ENCODE data around the gene ODAD3. TPM values are rescaled to one million over a fixed set of nuclear protein-coding genes. Genes with fewer than 3 reads are reported as not detected.

Gene ODAD3
- total RNA-seq, 1 experiment from 2014 or later: 0.52 TPM

DNA sequence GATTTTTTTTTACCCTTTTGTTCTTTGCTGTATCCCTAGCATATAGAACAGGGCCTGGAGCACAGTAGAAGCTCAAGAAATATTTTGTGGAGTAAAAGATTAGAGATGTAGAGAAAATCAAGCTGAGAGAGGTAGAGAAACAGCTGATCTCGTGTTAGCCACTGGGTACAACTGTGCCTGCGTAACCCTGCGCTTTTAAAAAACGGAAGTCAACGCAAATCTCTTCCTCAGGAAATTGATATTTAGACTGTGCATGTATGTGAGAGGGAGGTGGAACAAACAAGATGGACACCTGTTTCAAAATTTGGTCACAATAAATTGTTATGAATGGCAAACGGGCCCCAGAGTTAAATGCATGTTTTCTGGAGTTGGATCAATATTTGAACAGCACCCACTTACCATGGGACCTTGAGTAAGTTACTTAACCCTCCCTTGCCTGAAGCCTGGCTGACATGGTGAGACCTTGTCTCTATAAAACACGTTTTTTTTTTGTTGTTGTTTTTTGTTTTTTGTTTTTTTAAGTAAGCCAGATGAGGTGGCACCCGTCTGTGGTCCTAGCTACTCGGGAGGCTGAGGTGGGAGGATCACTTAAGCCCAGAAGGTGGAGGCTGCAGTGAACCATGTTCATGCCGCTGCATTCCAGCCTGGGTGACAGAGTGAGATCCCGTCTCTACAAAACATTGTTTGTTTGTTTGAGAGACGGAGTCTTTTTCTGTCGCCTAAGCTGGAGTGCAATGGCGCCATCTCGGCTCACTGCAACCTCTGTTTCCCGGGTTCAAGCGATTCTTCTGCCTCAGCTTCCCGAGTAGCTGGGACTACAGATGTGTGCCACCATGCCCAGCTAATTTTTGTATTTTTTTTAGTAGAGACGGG lies 47.5 kb downstream of the ODAD3 start:
- ChIA-PET RAD21 (ENCODE audit: low non-redundant PET in 1 of 2, low total read pairs in 2 of 2, uncharacterized antibody in 2 of 2, unreplicated experiment in 2 of 2) (no interaction called here), POLR2A (no interaction called here), CTCF (no interaction called here)
- DNase-seq (ENCODE audit: low read depth, low spot score) (no peak), ATAC-seq (no peak)
- H3K9me2 ChIP-seq (ENCODE audit: insufficient read depth): no peaks in the 10 kb centered on the region
- H3K9me3 ChIP-seq (ENCODE audit: control insufficient read depth in 1 of 2, insufficient read depth in 1 of 2, low read depth in 1 of 2, low read length in 2 of 2): no peaks in the 10 kb centered on the region
- no peak overlapping the region for H3K4me2 ChIP-seq (ENCODE audit: low read length)
- H3K36me3 ChIP-seq (ENCODE audit: control insufficient read depth in 1 of 2, insufficient read depth in 2 of 2, low read length in 2 of 2): no peaks in the 10 kb centered on the region; a peak in 1 of 4 replicates
- H3K4me1 ChIP-seq (ENCODE audit: control insufficient read depth in 1 of 2, insufficient read depth in 2 of 2, low read length in 2 of 2): peaks cover 5 to 26% of the 10 kb centered on the region in 2 experiments; a peak in 3 of 4 replicates
- no peak overlapping the region for H3K9ac ChIP-seq (ENCODE audit: low read length)
- no peak overlapping the region for H3K27ac ChIP-seq (ENCODE audit: low read depth, low read length)
- no peaks in the 10 kb centered on the region for H4K20me1 ChIP-seq (ENCODE audit: insufficient read depth)
- BruUV-seq (replicated peaks): no TSS peak
- intact Hi-C loops (cut with micrococcal nuclease): no loop called here
- no peak overlapping the region for H3K4me3 ChIP-seq (replicated peaks in 1 of 2; ENCODE audit: low read depth in 1 of 2, low read length in 2 of 2)
- TF ChIP-seq TCF7L2 (IDR thresholded peaks at IDR 0.05; ENCODE audit: borderline replicate concordance, extremely low read depth, insufficient read depth, insufficient read length) (no peak), POLR2A (IDR thresholded peaks at IDR 0.05; ENCODE audit: borderline replicate concordance, extremely low read depth, insufficient read depth, insufficient read length) (no peak), ELF1 (IDR thresholded peaks at IDR 0.05; ENCODE audit: borderline replicate concordance, low read depth) (no peak), YY1 (IDR thresholded peaks at IDR 0.05; ENCODE audit: extremely low read depth, insufficient replicate concordance, low read depth, low read length) (no peak), JUND (IDR thresholded peaks at IDR 0.05) (no peak), CEBPB (IDR thresholded peaks at IDR 0.05; ENCODE audit: low read depth) (no peak)
- TF ChIP-seq, protein P1, sequence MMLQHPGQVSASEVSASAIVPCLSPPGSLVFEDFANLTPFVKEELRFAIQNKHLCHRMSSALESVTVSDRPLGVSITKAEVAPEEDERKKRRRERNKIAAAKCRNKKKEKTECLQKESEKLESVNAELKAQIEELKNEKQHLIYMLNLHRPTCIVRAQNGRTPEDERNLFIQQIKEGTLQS (IDR thresholded peaks at IDR 0.05): no peak
- TF ChIP-seq, protein P2, sequence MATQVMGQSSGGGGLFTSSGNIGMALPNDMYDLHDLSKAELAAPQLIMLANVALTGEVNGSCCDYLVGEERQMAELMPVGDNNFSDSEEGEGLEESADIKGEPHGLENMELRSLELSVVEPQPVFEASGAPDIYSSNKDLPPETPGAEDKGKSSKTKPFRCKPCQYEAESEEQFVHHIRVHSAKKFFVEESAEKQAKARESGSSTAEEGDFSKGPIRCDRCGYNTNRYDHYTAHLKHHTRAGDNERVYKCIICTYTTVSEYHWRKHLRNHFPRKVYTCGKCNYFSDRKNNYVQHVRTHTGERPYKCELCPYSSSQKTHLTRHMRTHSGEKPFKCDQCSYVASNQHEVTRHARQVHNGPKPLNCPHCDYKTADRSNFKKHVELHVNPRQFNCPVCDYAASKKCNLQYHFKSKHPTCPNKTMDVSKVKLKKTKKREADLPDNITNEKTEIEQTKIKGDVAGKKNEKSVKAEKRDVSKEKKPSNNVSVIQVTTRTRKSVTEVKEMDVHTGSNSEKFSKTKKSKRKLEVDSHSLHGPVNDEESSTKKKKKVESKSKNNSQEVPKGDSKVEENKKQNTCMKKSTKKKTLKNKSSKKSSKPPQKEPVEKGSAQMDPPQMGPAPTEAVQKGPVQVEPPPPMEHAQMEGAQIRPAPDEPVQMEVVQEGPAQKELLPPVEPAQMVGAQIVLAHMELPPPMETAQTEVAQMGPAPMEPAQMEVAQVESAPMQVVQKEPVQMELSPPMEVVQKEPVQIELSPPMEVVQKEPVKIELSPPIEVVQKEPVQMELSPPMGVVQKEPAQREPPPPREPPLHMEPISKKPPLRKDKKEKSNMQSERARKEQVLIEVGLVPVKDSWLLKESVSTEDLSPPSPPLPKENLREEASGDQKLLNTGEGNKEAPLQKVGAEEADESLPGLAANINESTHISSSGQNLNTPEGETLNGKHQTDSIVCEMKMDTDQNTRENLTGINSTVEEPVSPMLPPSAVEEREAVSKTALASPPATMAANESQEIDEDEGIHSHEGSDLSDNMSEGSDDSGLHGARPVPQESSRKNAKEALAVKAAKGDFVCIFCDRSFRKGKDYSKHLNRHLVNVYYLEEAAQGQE (IDR thresholded peaks at IDR 0.05; ENCODE audit: low read depth): no peak
- H2AFZ ChIP-seq (ENCODE audit: low read depth, low read length, poor library complexity, severe bottlenecking): no peak overlapping the region
- H3K79me2 ChIP-seq (ENCODE audit: insufficient read depth, low read length): no peaks in the 10 kb centered on the region
- H3K27me3 ChIP-seq (ENCODE audit: insufficient read depth, low read length): no peaks in the 10 kb centered on the region
